ENCODE data around the gene BNC2.

Gene BNC2

GRCh38 chr9:16595227-16595626 is 275.2 kb downstream of the BNC2 start:
- DNase-seq (ENCODE audit: low read depth in 1 of 2, low spot score in 1 of 2) = no peak
- H3K27me3 ChIP-seq (ENCODE audit: insufficient read depth, poor library complexity, severe bottlenecking) = no peaks in the 10 kb centered on the region
- H3K27ac ChIP-seq (replicated peaks) = no peak overlapping the region
- no peak overlapping the region for H3K4me3 ChIP-seq (replicated peaks; ENCODE audit: insufficient read depth, low read length)
- TF ChIP-seq GABPA (IDR thresholded peaks at IDR 0.05; ENCODE audit: low read depth) (no peak), SPI1 (IDR thresholded peaks at IDR 0.05; ENCODE audit: borderline replicate concordance, low read depth) (no peak), REST (IDR thresholded peaks at IDR 0.05; ENCODE audit: insufficient replicate concordance, low read depth) (no peak), POLR2AphosphoS5 (IDR thresholded peaks at IDR 0.05; ENCODE audit: low read depth) (no peak)
- TF ChIP-seq, protein P1, sequence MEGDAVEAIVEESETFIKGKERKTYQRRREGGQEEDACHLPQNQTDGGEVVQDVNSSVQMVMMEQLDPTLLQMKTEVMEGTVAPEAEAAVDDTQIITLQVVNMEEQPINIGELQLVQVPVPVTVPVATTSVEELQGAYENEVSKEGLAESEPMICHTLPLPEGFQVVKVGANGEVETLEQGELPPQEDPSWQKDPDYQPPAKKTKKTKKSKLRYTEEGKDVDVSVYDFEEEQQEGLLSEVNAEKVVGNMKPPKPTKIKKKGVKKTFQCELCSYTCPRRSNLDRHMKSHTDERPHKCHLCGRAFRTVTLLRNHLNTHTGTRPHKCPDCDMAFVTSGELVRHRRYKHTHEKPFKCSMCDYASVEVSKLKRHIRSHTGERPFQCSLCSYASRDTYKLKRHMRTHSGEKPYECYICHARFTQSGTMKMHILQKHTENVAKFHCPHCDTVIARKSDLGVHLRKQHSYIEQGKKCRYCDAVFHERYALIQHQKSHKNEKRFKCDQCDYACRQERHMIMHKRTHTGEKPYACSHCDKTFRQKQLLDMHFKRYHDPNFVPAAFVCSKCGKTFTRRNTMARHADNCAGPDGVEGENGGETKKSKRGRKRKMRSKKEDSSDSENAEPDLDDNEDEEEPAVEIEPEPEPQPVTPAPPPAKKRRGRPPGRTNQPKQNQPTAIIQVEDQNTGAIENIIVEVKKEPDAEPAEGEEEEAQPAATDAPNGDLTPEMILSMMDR (IDR thresholded peaks at IDR 0.05; ENCODE audit: insufficient read depth, low read length) = no peak

DNA sequence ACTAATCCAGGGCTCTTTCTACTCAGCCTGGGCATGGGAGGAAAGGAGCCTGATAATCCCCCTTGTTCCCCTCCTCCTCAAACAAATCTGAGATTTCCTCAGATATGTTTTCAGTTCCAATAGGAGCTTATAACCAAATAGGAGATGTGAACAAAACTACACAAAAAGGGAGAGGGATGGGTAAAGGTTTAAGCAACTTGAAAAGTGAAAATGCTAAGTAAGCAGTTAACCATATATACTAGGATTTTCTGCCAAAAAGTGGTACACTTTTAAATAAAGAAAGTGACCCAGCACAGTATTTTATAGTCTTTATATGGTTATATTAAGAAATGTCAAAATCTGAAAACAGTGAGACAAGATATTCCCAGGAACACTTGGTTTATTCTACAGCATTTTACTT is 275.7 kb downstream of the BNC2 start:
- DNase-seq (ENCODE audit: low read depth in 1 of 2, low spot score in 1 of 2) = no peak
- no peak overlapping the region for H3K27ac ChIP-seq (replicated peaks)
- H3K4me3 ChIP-seq (replicated peaks; ENCODE audit: insufficient read depth, low read length) = no peak overlapping the region
- no peaks in the 10 kb centered on the region for H3K27me3 ChIP-seq (ENCODE audit: insufficient read depth, poor library complexity, severe bottlenecking)
- TF ChIP-seq, protein P1 (IDR thresholded peaks at IDR 0.05; ENCODE audit: insufficient read depth, low read length) = no peak
- no peak for TF ChIP-seq REST (IDR thresholded peaks at IDR 0.05; ENCODE audit: insufficient replicate concordance, low read depth)
- no peak for TF ChIP-seq POLR2AphosphoS5 (IDR thresholded peaks at IDR 0.05; ENCODE audit: low read depth)
- no peak for TF ChIP-seq SPI1 (IDR thresholded peaks at IDR 0.05; ENCODE audit: borderline replicate concordance, low read depth)
- TF ChIP-seq GABPA (IDR thresholded peaks at IDR 0.05; ENCODE audit: low read depth) = no peak

GRCh38 chr9:16593746-16594145 is 276.7 kb downstream of the BNC2 start:
- no peak overlapping the region for H3K27ac ChIP-seq (replicated peaks)
- no peaks in the 10 kb centered on the region for H3K27me3 ChIP-seq (ENCODE audit: insufficient read depth, poor library complexity, severe bottlenecking)
- TF ChIP-seq SPI1 (IDR thresholded peaks at IDR 0.05; ENCODE audit: borderline replicate concordance, low read depth) = no peak
- no peak overlapping the region for H3K4me3 ChIP-seq (replicated peaks; ENCODE audit: insufficient read depth, low read length)
- no peak for DNase-seq (ENCODE audit: low read depth in 1 of 2, low spot score in 1 of 2)

- DNase-seq (ENCODE audit: low read depth in 1 of 2, low spot score in 1 of 2) = no peak
- H3K27me3 ChIP-seq (ENCODE audit: insufficient read depth, poor library complexity, severe bottlenecking) = no peaks in the 10 kb centered on the region
- H3K27ac ChIP-seq (replicated peaks) = no peak overlapping the region
- TF ChIP-seq, protein P1 (IDR thresholded peaks at IDR 0.05; ENCODE audit: insufficient read depth, low read length) = no peak
- TF ChIP-seq GABPA (IDR thresholded peaks at IDR 0.05; ENCODE audit: low read depth) (no peak), SPI1 (IDR thresholded peaks at IDR 0.05; ENCODE audit: borderline replicate concordance, low read depth) (no peak), REST (IDR thresholded peaks at IDR 0.05; ENCODE audit: insufficient replicate concordance, low read depth) (no peak), POLR2AphosphoS5 (IDR thresholded peaks at IDR 0.05; ENCODE audit: low read depth) (no peak)
- H3K4me3 ChIP-seq (replicated peaks; ENCODE audit: insufficient read depth, low read length) = no peak overlapping the region
Observed at GRCh38 chr9:16591092-16591491, 279.4 kb downstream of the BNC2 start.
